AG09309 (cell line): ENCODE measurements around the gene SHC2.
A peak's percentile ranks its signal among the peaks of the same experiment; 100 is the strongest.

Experiments used
- DNase-seq: peaks from one replicate; pipeline ENCODE4 v3.0.0-alpha.2; 2010; ENCODE audit warnings: low read depth
- H3K4me3 ChIP-seq: 2 replicates; pipeline ENCODE4 v1.5.1; 2011; ENCODE audit warnings: mild to moderate bottlenecking, low read depth, low read length, moderate library complexity; ENCODE audit not compliant: control insufficient read depth
- TF ChIP-seq, protein P1 (sequence below): IDR thresholded peaks from 2 replicates; pipeline ENCODE4 v1.5.1; 2011; ENCODE audit warnings: mild to moderate bottlenecking, low read depth, low read length, inconsistent platforms; ENCODE audit not compliant: insufficient read depth, control insufficient read depth; ENCODE audit errors: missing control alignments

The SHC2 gene

DNA sequence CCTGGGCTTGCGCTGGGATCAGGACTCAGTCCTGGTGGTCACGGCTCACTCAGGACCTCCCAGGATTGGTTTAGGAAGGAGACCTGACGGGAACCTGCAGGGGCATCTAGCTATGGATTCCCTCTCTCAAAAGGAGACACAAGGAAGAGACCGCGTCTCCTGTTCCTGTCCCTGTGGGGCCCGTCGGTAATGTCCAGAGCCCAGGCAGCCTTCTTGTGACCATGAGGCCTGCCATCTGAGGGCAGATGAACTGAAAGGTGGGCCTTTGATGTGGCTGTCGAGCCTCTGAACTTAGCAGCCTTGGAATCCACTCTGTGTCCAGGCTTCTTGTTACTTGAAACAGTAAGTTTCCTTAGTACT is 84.7 kb downstream of the SHC2 start:
- DNase-seq: no peak
- H3K4me3 ChIP-seq: no peak overlapping the region
- TF ChIP-seq, protein P1, sequence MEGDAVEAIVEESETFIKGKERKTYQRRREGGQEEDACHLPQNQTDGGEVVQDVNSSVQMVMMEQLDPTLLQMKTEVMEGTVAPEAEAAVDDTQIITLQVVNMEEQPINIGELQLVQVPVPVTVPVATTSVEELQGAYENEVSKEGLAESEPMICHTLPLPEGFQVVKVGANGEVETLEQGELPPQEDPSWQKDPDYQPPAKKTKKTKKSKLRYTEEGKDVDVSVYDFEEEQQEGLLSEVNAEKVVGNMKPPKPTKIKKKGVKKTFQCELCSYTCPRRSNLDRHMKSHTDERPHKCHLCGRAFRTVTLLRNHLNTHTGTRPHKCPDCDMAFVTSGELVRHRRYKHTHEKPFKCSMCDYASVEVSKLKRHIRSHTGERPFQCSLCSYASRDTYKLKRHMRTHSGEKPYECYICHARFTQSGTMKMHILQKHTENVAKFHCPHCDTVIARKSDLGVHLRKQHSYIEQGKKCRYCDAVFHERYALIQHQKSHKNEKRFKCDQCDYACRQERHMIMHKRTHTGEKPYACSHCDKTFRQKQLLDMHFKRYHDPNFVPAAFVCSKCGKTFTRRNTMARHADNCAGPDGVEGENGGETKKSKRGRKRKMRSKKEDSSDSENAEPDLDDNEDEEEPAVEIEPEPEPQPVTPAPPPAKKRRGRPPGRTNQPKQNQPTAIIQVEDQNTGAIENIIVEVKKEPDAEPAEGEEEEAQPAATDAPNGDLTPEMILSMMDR: no peak

GRCh38 chr19:375395-376110 is 85.3 kb downstream of the SHC2 start:
- no peak for DNase-seq
- no peak overlapping the region for H3K4me3 ChIP-seq
- TF ChIP-seq, protein P1: no peak

GRCh38 chr19:374886-375235 is 86.0 kb downstream of the SHC2 start:
- no peak overlapping the region for H3K4me3 ChIP-seq
- TF ChIP-seq, protein P1: no peak
- DNase-seq: no peak

DNA sequence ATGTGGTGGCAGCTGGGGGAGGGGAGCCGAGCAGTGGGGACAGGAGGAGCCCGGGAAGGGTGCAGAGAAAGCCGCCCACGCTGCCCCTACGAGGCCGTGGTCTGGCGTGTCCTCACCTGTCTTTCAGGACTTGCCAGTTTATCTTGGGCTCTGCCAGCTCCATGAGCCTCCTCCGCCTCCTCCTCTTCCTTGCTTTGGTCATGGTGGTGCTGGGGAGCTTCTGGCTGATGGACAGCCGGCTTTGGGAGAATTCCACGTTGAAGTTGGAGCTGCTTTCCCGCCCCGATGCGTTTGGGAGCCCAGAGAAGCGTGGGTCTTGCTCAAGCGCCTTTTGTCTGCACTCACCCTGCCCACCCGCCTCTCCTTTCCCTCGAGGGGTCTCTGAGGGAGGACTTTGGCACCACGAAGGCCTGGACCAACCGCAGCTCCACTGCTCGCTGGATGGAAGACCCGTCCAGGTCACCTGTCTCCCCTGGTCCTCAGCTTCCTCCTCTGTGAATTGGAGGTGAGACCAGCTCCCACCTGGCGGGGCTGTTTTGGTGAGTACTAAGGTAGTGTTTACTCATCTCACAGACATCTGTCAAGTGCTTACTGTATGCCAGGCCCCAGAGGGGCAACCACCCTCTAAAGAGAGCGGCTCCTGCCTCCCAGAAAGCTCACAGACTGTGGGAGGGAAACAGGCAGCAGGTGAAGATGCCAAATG is 86.5 kb downstream of the SHC2 start:
- TF ChIP-seq, protein P1: no peak
- DNase-seq: no peak
- no peak overlapping the region for H3K4me3 ChIP-seq

DNA sequence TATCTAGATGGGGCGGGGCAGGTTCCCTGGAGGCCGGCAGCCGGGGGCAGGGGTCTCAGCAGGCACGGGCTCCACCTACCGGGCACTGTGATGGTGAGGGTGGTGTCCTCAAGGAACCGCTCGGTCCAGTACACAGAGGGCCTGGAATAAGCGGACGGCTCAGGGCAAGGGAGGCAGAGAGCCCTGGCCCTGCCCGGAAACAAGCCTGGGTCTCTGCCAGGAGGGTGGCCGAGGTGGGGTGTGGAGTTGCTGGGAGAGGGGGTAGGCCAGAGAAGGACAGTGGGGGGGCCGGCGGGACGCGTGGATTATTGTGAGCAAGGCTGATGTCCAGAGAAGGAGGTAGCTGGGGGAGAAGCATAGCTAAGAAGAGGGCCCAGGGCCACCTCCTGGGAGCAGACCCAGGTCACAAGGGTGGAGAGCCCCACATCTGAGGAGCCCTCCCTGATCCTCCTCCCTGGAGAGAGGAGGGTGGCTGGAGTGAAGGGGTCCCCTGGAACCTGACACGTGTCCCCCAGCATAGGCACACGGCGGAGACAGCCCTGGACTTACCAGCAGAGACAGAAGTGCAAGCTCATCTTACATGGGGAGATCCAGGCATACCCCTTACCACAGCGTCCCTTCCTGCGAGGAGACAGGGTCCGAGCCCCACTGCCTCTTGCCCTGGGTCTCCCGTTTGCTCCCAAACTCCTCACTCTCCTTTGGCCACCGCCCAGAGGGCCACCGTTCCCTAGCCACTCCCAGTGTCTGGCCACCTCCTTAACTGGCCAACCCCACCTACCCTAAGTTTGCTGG is 87.2 kb downstream of the SHC2 start:
- TF ChIP-seq, protein P1: no peak
- DNase-seq: no peak
- no peak overlapping the region for H3K4me3 ChIP-seq

- H3K4me3 ChIP-seq: no peak overlapping the region
- TF ChIP-seq, protein P1: no peak
- DNase-seq: peak; percentile 17
Observed at GRCh38 chr19:372306-372890, 88.4 kb downstream of the SHC2 start.
